ENCODE measurements around the gene LYSMD2.

DNA sequence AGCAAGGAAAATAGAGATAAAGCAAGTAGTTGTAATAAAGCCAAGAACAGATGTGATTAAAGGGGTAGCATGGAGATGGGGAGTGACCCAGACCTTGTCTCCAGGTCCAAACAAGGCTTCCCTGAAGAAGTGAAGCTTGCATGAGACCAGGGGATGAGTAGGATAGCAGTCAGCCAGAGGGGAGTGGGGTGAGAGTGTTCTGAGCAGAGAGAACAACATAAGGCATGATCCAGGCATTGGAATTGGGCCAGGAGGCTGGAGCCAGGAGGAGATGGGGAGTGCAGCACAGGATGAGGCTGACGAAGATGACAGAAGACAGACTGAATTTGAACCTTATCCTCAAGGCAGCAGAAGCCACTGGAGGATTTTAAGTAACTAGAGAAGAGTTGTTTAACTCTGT lies 21.2 kb upstream of the LYSMD2 start:
- TF ChIP-seq, protein P1, sequence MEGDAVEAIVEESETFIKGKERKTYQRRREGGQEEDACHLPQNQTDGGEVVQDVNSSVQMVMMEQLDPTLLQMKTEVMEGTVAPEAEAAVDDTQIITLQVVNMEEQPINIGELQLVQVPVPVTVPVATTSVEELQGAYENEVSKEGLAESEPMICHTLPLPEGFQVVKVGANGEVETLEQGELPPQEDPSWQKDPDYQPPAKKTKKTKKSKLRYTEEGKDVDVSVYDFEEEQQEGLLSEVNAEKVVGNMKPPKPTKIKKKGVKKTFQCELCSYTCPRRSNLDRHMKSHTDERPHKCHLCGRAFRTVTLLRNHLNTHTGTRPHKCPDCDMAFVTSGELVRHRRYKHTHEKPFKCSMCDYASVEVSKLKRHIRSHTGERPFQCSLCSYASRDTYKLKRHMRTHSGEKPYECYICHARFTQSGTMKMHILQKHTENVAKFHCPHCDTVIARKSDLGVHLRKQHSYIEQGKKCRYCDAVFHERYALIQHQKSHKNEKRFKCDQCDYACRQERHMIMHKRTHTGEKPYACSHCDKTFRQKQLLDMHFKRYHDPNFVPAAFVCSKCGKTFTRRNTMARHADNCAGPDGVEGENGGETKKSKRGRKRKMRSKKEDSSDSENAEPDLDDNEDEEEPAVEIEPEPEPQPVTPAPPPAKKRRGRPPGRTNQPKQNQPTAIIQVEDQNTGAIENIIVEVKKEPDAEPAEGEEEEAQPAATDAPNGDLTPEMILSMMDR (conservative IDR thresholded peaks at IDR 0.05; ENCODE audit: low read depth, low read length), result no peak
- no peak for TF ChIP-seq EZH2 (IDR thresholded peaks at IDR 0.05; ENCODE audit: borderline replicate concordance, low read depth, low read length, poor library complexity, severe bottlenecking)
